DMS114 treated with DMSO at 0.1 percent for 48 hours (cell line): ENCODE results near the gene ZNF654.
"Not testable (repeated sequence)": the region's sequence is repeated elsewhere in the genome, so short reads cannot be mapped to it uniquely, and the experiment has no call there.

Source experiments
- DNase-seq: peaks from one replicate; lab custom pipeline; 2025; ENCODE audit not compliant: unreplicated experiment; lab: John Stamatoyannopoulos, UW

Gene ZNF654

GRCh38 chr3:88137836-88138235 lies 78.8 kb downstream of the ZNF654 start:
- DNase-seq: no peak

- DNase-seq: no peak
Measured at GRCh38 chr3:88141458-88142083, 82.5 kb downstream of the ZNF654 start.

GRCh38 chr3:88142094-88142624 lies 83.1 kb downstream of the ZNF654 start:
- DNase-seq: no peak

- DNase-seq: no peak
Measured at GRCh38 chr3:88147261-88147660, 88.2 kb downstream of the ZNF654 start.

- DNase-seq: no peak
Measured at GRCh38 chr3:88148651-88149050, 89.6 kb downstream of the ZNF654 start.

DNA sequence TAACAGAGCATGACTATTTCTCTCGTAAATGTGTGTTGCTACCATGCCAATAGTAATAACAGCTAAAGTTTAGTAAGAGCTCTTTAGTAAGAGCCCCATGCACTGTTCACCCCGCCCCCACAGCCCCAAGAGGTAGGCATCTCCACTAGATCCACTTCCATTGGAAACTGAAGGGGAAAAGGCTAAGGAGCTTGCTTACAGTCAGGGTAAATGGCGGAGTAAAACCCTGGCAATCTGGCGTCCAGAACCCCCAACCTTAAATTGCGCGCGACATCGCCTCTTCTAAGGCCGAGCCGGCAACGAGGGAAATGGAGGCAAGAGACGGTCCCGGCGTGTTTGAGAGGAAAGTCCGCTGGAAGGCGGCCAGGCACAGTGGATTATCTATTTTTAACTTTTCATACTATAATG lies 90.0 kb downstream of the ZNF654 start:
- no peak for DNase-seq

- DNase-seq: peak; percentile 94
Measured at GRCh38 chr3:88149509-88150362, 90.7 kb downstream of the ZNF654 start, which contains the start of gene C3orf38. C3orf38 (plus strand) TSS chr3:88149959; CDS start chr3:88150053, 94 bp downstream.

DNA sequence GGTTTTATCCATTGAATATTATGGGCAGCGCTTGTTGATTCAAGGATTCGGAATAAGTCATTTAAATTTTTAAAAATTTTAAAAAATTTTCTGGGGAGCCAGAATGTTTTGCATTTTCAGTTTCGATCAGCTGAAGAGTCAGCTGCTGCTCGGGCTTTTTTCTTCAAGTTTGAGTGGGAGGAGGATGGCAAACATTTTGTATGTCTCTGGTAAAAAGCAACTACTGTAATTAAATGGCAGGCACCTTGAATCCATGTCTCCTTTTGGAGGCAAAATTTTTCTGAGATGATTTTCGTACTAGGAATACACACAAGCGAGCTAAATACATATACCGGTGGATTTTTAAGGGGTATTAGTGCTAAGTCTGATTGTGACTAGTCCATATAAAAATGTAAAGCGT lies 91.3 kb downstream of the ZNF654 start:
- no peak for DNase-seq

- DNase-seq: no peak
Measured at GRCh38 chr3:88150806-88151205, 91.8 kb downstream of the ZNF654 start.

- no peak for DNase-seq
Measured at GRCh38 chr3:88151358-88151757, 92.3 kb downstream of the ZNF654 start.

GRCh38 chr3:88152841-88153240 lies 93.8 kb downstream of the ZNF654 start:
- DNase-seq: no peak

GRCh38 chr3:88166419-88166971 lies 107.4 kb downstream of the ZNF654 start:
- DNase-seq: no peak

- DNase-seq: no peak
Measured at GRCh38 chr3:88167173-88167572, 108.1 kb downstream of the ZNF654 start.

GRCh38 chr3:88167704-88168103 lies 108.6 kb downstream of the ZNF654 start:
- DNase-seq: no peak

DNA sequence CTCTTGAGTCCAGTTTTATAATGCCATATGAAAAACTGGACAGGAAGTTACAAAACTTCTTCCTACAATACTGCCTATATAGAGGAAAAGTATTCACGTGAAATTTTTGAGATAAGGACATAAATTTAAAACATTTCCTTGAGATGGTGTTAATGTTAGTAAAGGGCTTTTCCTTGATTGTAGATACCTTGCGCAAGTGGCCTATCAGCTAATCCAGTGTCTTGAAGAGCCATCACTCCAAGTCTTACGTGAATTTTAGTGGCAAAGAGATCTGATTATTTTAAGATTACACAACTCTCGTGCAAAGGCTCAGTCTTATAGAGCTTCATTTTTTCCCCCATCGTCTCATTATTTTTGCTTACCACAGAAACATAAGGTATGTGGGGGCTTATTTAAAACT lies 109.1 kb downstream of the ZNF654 start:
- no peak for DNase-seq

DNA sequence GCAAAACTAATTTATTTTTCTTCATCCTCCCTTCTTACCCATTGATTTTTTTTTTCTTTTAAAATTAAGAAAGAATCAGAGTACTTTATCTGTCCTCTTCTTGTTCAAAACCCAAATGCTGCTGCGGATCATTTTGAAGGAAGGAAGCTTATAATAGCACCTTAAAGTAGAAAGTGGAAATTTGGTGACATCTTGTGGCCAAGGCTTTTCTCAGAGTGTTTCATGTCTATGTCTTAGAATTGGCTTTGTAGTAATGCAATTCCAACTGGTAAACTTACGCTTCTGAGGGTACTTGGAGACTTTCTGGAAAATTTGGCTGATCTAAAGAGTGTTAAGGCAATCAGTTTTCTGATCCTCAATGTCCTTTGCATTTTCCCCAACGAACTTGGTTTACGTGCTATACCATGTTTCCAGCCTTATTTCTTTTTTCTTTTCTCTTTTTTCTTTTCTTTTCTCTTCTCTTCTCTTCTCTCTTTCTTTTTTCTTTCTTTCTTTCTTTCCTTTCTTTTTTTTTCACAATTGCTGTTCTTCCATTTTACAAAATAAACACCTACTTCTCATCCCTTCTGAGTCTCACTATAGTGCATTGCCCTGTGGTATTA lies 121.4 kb downstream of the ZNF654 start:
- peak; percentile 84 for DNase-seq

DNA sequence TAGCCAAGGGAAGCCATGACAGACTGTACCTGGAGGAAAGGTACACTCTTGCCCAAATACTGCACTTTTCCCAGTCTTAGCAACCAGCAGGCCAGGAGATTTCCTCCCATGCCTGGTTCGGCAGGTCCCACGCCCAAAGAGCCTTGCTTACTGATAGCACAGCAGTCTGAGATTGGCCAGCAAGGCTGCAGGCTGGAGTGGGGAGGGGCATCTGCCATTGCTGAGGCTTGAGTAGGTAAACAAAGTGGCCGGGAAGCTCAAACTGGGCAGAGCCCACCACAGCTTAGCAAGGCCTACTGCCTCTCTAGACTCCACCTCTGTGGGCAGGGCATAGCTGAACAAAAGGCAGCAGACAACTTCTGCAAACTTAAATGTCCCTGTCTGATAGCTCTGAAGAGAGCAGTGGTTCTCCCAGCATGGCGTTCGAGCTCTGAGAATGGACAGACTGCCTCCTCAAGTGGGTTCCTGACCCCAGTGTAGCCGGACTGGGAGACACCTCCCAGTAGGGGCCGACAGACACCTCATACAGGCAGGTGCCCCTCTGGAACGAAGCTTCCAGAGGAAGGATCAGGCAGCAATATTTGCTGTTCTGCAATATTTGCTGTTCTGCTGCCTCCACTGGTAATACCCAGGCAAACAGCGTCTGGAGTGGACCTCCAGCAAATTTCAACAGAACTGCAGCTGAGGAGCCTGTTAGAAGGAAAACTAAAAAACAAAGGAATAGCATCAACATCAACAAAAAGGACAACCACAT lies 123.3 kb downstream of the ZNF654 start:
- not testable (repeated sequence) for DNase-seq

- peak; percentile 36 for DNase-seq
Measured at GRCh38 chr3:88188436-88188835, 129.4 kb downstream of the ZNF654 start.

DNA sequence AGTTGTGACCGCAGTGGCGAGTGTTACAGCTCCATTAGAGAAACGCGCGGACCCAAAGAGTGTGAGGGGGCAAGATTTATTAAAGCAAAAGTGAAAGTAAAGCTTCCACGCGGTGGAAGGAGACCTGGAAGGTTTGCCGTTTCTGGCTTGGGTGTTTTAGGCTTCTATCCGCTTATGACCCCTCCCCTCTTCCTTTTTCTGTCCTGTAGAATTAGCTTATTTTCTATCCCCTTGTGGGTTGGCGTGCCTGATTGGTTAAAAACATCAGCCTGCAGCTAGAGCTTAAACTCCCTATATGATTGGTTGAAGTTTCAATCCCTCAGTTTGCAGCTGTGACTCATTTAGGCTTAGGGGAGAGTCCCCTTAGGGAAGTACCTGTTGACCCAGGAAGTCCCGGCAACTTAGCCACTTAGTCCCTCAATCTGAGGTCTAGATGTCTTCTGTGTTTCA lies 130.3 kb downstream of the ZNF654 start:
- DNase-seq: peak; percentile 55

DNA sequence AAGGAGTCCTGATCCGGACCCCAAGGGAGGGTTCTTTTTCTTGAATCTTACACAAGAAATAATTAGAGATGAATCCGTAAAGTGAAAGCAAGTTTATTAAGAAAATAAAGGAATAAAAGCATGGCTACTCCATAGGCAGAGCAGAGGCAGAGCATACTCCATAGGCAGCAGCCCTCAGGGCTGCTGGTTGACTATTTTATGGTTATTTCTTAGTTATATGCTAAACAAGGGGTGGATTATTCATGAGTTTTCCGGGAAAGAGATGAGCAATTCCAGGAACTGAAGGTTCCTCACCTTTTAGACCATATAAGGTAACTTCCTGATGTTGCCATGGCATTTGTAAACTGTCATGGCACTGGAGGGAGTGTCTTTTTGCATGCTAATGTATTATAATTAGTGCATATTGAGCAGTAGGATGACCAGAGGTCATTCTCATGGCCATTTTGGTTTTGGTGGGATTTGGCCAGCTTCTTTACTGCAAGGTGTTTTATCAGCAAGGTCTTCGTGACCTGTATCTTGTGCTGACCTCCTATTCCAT lies 132.9 kb downstream of the ZNF654 start:
- no peak for DNase-seq
